Esophagus (tissue), 2 donors: Measurements from ENCODE around the gene MAN1A1. TPM values are rescaled to one million over a fixed set of nuclear protein-coding genes. Genes with fewer than 3 reads are reported as not detected.

Source experiments
- H3K27ac ChIP-seq, 2 donors: one replicate each; pipeline ENCODE4 v1.5.1; 2013; ENCODE audit warnings: low read depth in 2 of 2, mild to moderate bottlenecking in 2 of 2, inconsistent platforms in 1 of 2, low read length in 1 of 2, moderate library complexity in 1 of 2
- H3K27me3 ChIP-seq, 2 donors: one replicate each; pipeline ENCODE4 v1.6.1; 2013; ENCODE audit warnings: low read length in 2 of 2, control low read depth in 1 of 2, mild to moderate bottlenecking in 1 of 2; ENCODE audit not compliant: insufficient read depth in 2 of 2, control insufficient read depth in 1 of 2
- H3K36me3 ChIP-seq, 2 donors: one replicate each; pipeline ENCODE4 v1.6.1; 2013; ENCODE audit warnings: low read length in 1 of 2; ENCODE audit not compliant: control insufficient read depth in 2 of 2, insufficient read depth in 2 of 2
- H3K4me1 ChIP-seq, 2 donors: one replicate each; pipeline ENCODE4 v1.6.1; 2013; ENCODE audit warnings: low read length in 1 of 2; ENCODE audit not compliant: control insufficient read depth in 2 of 2, insufficient read depth in 2 of 2
- H3K4me3 ChIP-seq, 2 donors: one replicate each; pipeline ENCODE4 v1.5.1; 2013; ENCODE audit warnings: low read length in 2 of 2, mild to moderate bottlenecking in 2 of 2, low read depth in 1 of 2, moderate library complexity in 1 of 2
- H3K9me3 ChIP-seq, 2 donors: one replicate each; pipeline ENCODE4 v1.6.1; 2013; ENCODE audit warnings: mild to moderate bottlenecking in 2 of 2, low read depth in 1 of 2, low read length in 1 of 2, moderate library complexity in 1 of 2; ENCODE audit not compliant: control insufficient read depth in 2 of 2, insufficient read depth in 1 of 2
- WGBS, 2 donors: extraction: QIAGEN DNeasy Blood & Tissue Kit; methylation state at CpG; one replicate each; pipeline ENCODE4 v1.1.7; 2013; 5-methylcytosine and 5-hydroxymethylcytosine counted together
- polyA plus RNA-seq, 2 donors: library from polyadenylated mRNA; stranded (reverse); fragments of 200-250 nt; gene quantifications; one replicate each; pipeline ENCODE4 v1.2.3, GENCODE V29; 2013
- donor health status: healthy with polysubstance abuse.
- donor health status: Bipolar disorder and iron deficiency.

Gene MAN1A1
- polyA plus RNA-seq, 2 donors = 2.0 to 5.3 TPM

- WGBS, 2 donors = 97 to 100% methylated on average over 2 of the region's 2 CpGs
- Histone ChIP-seq H3K27me3 (no peaks in the 10 kb centered on the region), H3K9me3 (no peaks in the 10 kb centered on the region), H3K4me1 (no peaks in the 10 kb centered on the region), H3K4me3 (no peak overlapping the region), H3K27ac (no peak overlapping the region), H3K36me3 (no peaks in the 10 kb centered on the region)
These were observed 27.5 kb downstream of the MAN1A1 start for GRCh38 chr6:119322034-119322433.

DNA sequence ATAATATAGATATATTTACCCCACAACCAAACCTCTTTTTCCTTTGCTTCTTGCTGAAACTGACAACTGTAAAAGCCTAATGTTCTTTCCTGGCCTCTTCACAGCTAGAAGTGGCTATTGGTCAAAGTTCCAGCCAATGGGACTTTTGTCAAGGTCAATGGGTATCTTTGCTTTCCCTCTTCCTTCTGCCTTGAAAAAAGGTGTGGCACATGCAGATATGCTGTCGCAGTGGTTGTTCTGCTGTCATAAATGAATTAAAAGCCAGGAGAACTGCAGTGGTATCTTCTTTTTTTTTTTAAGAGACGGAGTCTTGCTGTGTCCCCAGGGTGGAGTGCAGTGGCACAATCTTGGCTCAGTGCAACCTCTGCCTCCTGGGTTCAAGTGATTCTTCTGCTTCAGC is 29.9 kb downstream of the MAN1A1 start:
- no peak overlapping the region for H3K4me3 ChIP-seq
- no peaks in the 10 kb centered on the region for H3K4me1 ChIP-seq
- no peaks in the 10 kb centered on the region for H3K9me3 ChIP-seq
- no peak overlapping the region for H3K27ac ChIP-seq
- WGBS, 2 donors = 81 to 100% methylated on average over 2 of the region's 2 CpGs
- H3K27me3 ChIP-seq = no peaks in the 10 kb centered on the region
- no peaks in the 10 kb centered on the region for H3K36me3 ChIP-seq

- Histone ChIP-seq H3K4me1 (peaks cover 0 to 3% of the 10 kb centered on the region in 2 donors), H3K9me3 (no peaks in the 10 kb centered on the region), H3K27me3 (no peaks in the 10 kb centered on the region), H3K4me3 (no peak overlapping the region), H3K36me3 (no peaks in the 10 kb centered on the region), H3K27ac (no peak overlapping the region)
- 88 to 92% methylated on average over 1 of the region's 1 CpG for WGBS, 2 donors
These were observed 30.8 kb downstream of the MAN1A1 start for GRCh38 chr6:119318730-119319129.

DNA sequence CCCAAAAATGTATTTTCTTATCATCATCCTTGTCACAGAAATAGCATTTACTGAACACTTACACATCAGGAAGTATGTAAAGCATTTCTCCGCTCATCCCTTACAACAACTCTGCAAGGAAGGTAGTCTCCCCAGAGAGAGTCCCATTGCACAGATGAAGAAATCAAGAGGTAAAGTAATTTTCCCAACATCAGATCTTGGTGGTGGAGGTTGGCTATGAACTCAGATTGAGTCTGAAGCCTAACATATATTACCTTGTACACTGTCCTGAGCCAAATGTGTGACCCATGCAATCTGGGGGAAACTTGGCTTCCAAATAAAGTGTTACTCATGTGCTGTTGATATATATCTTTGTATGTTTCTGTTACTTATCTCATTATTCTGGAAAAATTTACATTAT is 31.4 kb downstream of the MAN1A1 start:
- 46 to 100% methylated on average over 1 of the region's 1 CpG for WGBS, 2 donors

GRCh38 chr6:119317007-119317406 is 32.6 kb downstream of the MAN1A1 start:
- Histone ChIP-seq H3K27ac (no peak overlapping the region), H3K36me3 (no peaks in the 10 kb centered on the region), H3K9me3 (no peaks in the 10 kb centered on the region), H3K27me3 (no peaks in the 10 kb centered on the region), H3K4me3 (no peak overlapping the region), H3K4me1 (peaks cover 0 to 3% of the 10 kb centered on the region in 2 donors)
- WGBS, 2 donors = 98% methylated on average over 4 of the region's 4 CpGs

More for the DNA sequence above, 31.4 kb downstream of the MAN1A1 start:
- H3K4me1 ChIP-seq = peaks cover 0 to 3% of the 10 kb centered on the region in 2 donors
- H3K4me3 ChIP-seq = no peak overlapping the region
- H3K9me3 ChIP-seq = no peaks in the 10 kb centered on the region
- no peaks in the 10 kb centered on the region for H3K36me3 ChIP-seq
- no peak overlapping the region for H3K27ac ChIP-seq
- no peaks in the 10 kb centered on the region for H3K27me3 ChIP-seq

GRCh38 chr6:119314885-119315272 is 34.7 kb downstream of the MAN1A1 start:
- H3K36me3 ChIP-seq = no peaks in the 10 kb centered on the region
- H3K27ac ChIP-seq = peak overlapping the region; percentile 60 to 64
- H3K27me3 ChIP-seq = no peaks in the 10 kb centered on the region
- no peaks in the 10 kb centered on the region for H3K9me3 ChIP-seq
- peaks cover 0 to 5% of the 10 kb centered on the region in 2 donors for H3K4me1 ChIP-seq
- 69 to 71% methylated on average over 5 of the region's 5 CpGs for WGBS, 2 donors
- H3K4me3 ChIP-seq = no peak overlapping the region

DNA sequence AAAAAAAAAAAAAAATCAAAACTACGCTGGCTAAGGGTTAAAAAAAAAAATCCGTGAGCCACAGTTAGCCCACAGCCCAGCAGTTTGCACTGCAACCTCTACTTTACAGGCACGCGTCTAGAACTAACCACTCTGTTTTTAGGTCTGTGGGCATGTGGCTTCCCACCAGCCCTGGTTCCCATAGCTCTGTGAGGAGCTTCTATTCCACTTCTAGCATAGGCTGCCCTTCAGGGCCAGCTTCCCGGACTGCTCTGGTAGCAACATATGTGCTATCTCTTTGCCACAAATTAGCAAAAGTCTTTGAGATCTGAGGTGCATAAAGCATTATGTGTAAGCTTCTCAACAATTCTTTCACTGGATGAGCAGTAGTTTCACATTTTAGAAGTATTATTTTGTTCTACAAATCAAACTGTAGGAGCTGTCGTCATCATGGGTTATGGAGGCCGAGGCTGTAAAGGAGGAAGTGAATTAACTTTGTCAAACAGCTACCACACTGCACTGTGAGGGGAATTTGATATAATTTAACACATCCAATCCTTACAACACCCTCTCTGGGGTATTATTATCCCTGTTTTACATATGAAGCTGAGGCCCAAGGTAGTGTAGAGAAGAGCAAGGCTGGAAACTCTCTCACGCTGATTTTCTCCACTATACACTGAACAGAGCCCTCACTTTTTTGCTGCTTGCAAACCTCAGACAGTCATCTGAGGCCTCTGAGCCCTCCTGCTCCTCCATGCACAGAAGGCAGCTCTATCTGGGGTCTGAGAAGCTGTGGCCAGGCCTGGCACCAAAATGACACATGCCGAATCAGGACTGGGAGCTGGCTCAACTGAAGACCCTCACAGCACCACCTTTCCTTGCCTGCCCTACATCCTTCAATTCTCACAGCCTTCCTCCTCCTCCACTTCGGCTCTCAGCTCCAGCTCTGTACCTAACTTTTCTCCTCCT is 35.4 kb downstream of the MAN1A1 start:
- H3K27ac ChIP-seq = peak overlapping the region; percentile 60 to 64
- no peaks in the 10 kb centered on the region for H3K36me3 ChIP-seq
- peaks cover 0 to 5% of the 10 kb centered on the region in 2 donors for H3K4me1 ChIP-seq
- H3K4me3 ChIP-seq = no peak overlapping the region
- no peaks in the 10 kb centered on the region for H3K27me3 ChIP-seq
- H3K9me3 ChIP-seq = no peaks in the 10 kb centered on the region
- WGBS, 2 donors = 78 to 86% methylated on average over 10 of the region's 10 CpGs

DNA sequence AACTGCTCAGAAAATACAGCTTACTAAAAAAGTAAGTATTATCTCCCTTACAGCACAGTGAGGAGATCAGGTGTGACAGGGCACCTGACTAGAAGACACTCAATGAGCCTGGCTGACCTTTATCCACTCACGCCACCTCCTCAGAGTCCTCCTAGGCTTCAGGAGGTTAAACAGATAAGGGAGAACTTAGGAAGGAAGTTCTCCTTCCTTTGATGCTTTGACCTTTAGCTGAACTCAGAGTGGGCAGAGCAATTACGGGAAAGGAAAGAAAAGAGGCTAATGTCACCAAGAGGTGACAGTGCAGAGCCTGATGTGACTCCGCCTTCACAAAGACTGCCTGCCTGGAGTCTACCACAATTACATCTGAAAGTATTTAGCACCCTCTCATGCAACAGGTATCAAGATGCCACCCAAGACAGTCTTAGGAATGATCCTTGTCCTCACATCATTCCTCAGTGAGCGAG is 36.7 kb downstream of the MAN1A1 start:
- Histone ChIP-seq H3K4me1 (peaks cover 0 to 5% of the 10 kb centered on the region in 2 donors), H3K27ac (no peak overlapping the region)

GRCh38 chr6:119312441-119312840 is 37.1 kb downstream of the MAN1A1 start:
- no peaks in the 10 kb centered on the region for H3K27me3 ChIP-seq
- H3K9me3 ChIP-seq = no peaks in the 10 kb centered on the region
- H3K4me1 ChIP-seq = peaks cover 0 to 5% of the 10 kb centered on the region in 2 donors
- no peak overlapping the region for H3K27ac ChIP-seq
- H3K36me3 ChIP-seq = no peaks in the 10 kb centered on the region
- no peak overlapping the region for H3K4me3 ChIP-seq
- 92 to 93% methylated on average over 4 of the region's 4 CpGs for WGBS, 2 donors

More for the DNA sequence above, 36.7 kb downstream of the MAN1A1 start:
- H3K36me3 ChIP-seq = no peaks in the 10 kb centered on the region
- no peak overlapping the region for H3K4me3 ChIP-seq
- no peaks in the 10 kb centered on the region for H3K9me3 ChIP-seq
- no peaks in the 10 kb centered on the region for H3K27me3 ChIP-seq
- 62 to 72% methylated on average over 4 of the region's 4 CpGs for WGBS, 2 donors
